ENCODE measurements around the gene SPTBN2.

The SPTBN2 gene

DNA sequence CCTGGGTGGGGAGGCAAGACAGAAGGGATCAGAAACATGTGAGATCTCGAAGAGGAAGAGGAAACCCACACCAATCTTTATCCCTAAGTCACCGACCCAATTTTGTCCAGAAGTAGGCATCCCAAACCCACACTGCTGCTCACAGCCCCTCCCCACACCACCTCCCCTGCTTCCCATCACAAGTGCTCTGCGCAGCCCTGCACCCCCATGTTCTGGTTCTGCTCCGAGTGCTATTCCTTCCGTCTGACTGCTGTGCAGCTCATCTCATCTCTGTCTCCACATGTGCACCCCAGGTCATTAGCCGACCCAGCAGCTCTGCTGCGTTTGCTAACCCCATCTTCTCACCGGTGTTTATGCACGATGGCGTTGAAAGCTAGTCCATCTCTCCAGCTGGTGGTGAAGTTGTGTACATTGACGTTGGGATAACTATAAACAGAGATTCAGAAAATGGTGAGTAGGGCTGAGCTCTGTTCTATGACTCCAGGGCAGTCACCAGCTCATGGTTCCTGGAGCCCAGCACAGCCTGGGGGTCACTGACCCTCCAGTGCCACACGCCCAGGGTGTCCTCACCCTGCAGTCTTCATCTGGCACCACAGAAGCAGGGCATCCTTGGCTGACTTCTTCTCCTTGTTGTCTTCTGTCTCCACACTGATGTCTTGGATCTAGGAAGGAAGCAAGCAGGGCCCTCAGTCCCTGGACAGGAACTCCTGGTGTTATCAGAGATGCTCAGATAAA lies 15.1 kb downstream of the SPTBN2 start:
- Histone ChIP-seq H4K8ac (ENCODE audit: low read depth, low read length) (no peak overlapping the region), H3K9me3 (replicated peaks in 1 of 2; ENCODE audit: control insufficient read depth in 2 of 2, insufficient read depth in 1 of 2, low read depth in 1 of 2, low read length in 2 of 2) (no peaks in the 10 kb centered on the region), H3K36me3 (replicated peaks in 1 of 2; ENCODE audit: control insufficient read depth in 2 of 2, insufficient read depth in 2 of 2, low read length in 2 of 2) (peaks cover 34 to 77% of the 10 kb centered on the region in 2 donors), H3K18ac (ENCODE audit: low read length) (no peak overlapping the region), H3K27ac (replicated peaks; ENCODE audit: low read length) (no peak overlapping the region), H3K4me1 (ENCODE audit: control insufficient read depth in 2 of 2, insufficient read depth in 1 of 2, low read depth in 1 of 2, low read length in 2 of 2) (peaks cover 0 to 10% of the 10 kb centered on the region in 2 donors), H3K9ac (ENCODE audit: low read depth, low read length, poor library complexity) (no peak overlapping the region), H3K4me3 (ENCODE audit: low read length in 2 of 2) (no peak overlapping the region), H2AK5ac (ENCODE audit: low read depth, low read length) (no peak overlapping the region), H2BK5ac (ENCODE audit: low read length) (no peak overlapping the region), H4K91ac (ENCODE audit: low read depth, low read length, poor library complexity) (no peak overlapping the region), H3K79me1 (ENCODE audit: low read depth, low read length) (peaks cover 6% of the 10 kb centered on the region), H2AFZ (ENCODE audit: low read length) (no peak overlapping the region), H3K23ac (ENCODE audit: low read depth, low read length, poor library complexity) (no peak overlapping the region), H3K4ac (ENCODE audit: low read length) (no peak overlapping the region), H2BK120ac (ENCODE audit: low read depth, low read length) (no peak overlapping the region), H3K27me3 (ENCODE audit: control insufficient read depth in 3 of 3, insufficient read depth in 3 of 3, low read depth in 1 of 3, low read length in 3 of 3) (no peaks in the 10 kb centered on the region), H3K14ac (ENCODE audit: low read length) (no peak overlapping the region), H2BK12ac (ENCODE audit: low read length) (no peak overlapping the region), H2BK15ac (ENCODE audit: low read length) (no peak overlapping the region), H3K4me2 (ENCODE audit: insufficient read depth, low read length, poor library complexity, severe bottlenecking) (no peak overlapping the region)
- no CpG with 5 or more reads among the region's 12 CpGs for WGBS, 2 donors (ENCODE audit: extremely low coverage in 2 of 2, insufficient read length in 2 of 2, insufficient replicate concordance in 1 of 2)
- no peak for DNase-seq (ENCODE audit: low spot score)

GRCh38 chr11:66710384-66710930 lies 18.6 kb downstream of the SPTBN2 start:
- Histone ChIP-seq H2AFZ (ENCODE audit: low read length) (no peak overlapping the region), H3K9me3 (replicated peaks in 1 of 2; ENCODE audit: control insufficient read depth in 2 of 2, insufficient read depth in 1 of 2, low read depth in 1 of 2, low read length in 2 of 2) (no peaks in the 10 kb centered on the region), H3K9ac (ENCODE audit: low read depth, low read length, poor library complexity) (no peak overlapping the region), H2BK15ac (ENCODE audit: low read length) (no peak overlapping the region), H2BK12ac (ENCODE audit: low read length) (no peak overlapping the region), H4K91ac (ENCODE audit: low read depth, low read length, poor library complexity) (no peak overlapping the region), H3K4me1 (ENCODE audit: control insufficient read depth in 2 of 2, insufficient read depth in 1 of 2, low read depth in 1 of 2, low read length in 2 of 2) (no peaks in the 10 kb centered on the region), H3K27ac (replicated peaks; ENCODE audit: low read length) (no peak overlapping the region), H3K79me1 (ENCODE audit: low read depth, low read length) (peaks cover 2% of the 10 kb centered on the region), H4K8ac (ENCODE audit: low read depth, low read length) (peak overlapping the region; percentile 32), H3K27me3 (ENCODE audit: control insufficient read depth in 3 of 3, insufficient read depth in 3 of 3, low read depth in 1 of 3, low read length in 3 of 3) (no peaks in the 10 kb centered on the region), H2AK5ac (ENCODE audit: low read depth, low read length) (no peak overlapping the region), H3K4me2 (ENCODE audit: insufficient read depth, low read length, poor library complexity, severe bottlenecking) (no peak overlapping the region), H2BK5ac (ENCODE audit: low read length) (no peak overlapping the region), H3K23ac (ENCODE audit: low read depth, low read length, poor library complexity) (no peak overlapping the region), H3K4ac (ENCODE audit: low read length) (no peak overlapping the region), H2BK120ac (ENCODE audit: low read depth, low read length) (no peak overlapping the region), H3K4me3 (ENCODE audit: low read length in 2 of 2) (no peak overlapping the region), H3K36me3 (replicated peaks in 1 of 2; ENCODE audit: control insufficient read depth in 2 of 2, insufficient read depth in 2 of 2, low read length in 2 of 2) (peaks cover 47 to 87% of the 10 kb centered on the region in 2 donors), H3K14ac (ENCODE audit: low read length) (no peak overlapping the region), H3K18ac (ENCODE audit: low read length) (no peak overlapping the region)
- no peak for DNase-seq (ENCODE audit: low spot score)
- WGBS, 2 donors (ENCODE audit: extremely low coverage in 2 of 2, insufficient read length in 2 of 2, insufficient replicate concordance in 1 of 2): no CpG with 5 or more reads among the region's 15 CpGs

DNA sequence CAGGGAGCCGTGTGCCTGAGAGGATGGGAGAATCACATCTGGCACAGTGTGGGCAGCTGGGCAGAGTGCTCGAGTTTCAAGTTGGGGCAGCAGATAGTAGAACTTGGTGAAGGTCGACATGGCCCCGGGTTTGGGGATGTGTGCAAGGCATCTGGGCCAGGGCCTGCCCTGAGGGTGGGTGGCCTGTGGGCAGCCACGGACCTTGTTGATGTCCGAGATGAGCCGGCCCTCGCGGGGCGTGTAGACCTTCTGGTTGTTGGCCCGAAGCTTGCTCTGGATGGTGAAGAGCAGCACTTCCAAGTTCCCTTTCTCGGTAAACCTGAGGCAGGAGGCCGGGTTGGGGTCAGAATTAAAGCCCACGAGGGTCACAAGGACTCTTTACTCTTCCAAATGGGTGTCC lies 20.3 kb downstream of the SPTBN2 start:
- no peak overlapping the region for H3K18ac ChIP-seq (ENCODE audit: low read length)
- H2BK5ac ChIP-seq (ENCODE audit: low read length): no peak overlapping the region
- no peak overlapping the region for H4K91ac ChIP-seq (ENCODE audit: low read depth, low read length, poor library complexity)
- no peak overlapping the region for H2AFZ ChIP-seq (ENCODE audit: low read length)
- no peak for DNase-seq (ENCODE audit: low spot score)
- peaks cover 2% of the 10 kb centered on the region for H3K79me1 ChIP-seq (ENCODE audit: low read depth, low read length)
- H4K8ac ChIP-seq (ENCODE audit: low read depth, low read length): no peak overlapping the region
- no peak overlapping the region for H2BK15ac ChIP-seq (ENCODE audit: low read length)
- no peaks in the 10 kb centered on the region for H3K4me1 ChIP-seq (ENCODE audit: control insufficient read depth in 2 of 2, insufficient read depth in 1 of 2, low read depth in 1 of 2, low read length in 2 of 2)
- WGBS, 2 donors (ENCODE audit: extremely low coverage in 2 of 2, insufficient read length in 2 of 2, insufficient replicate concordance in 1 of 2): no CpG with 5 or more reads among the region's 14 CpGs
- no peak overlapping the region for H3K4ac ChIP-seq (ENCODE audit: low read length)
- no peak overlapping the region for H3K4me2 ChIP-seq (ENCODE audit: insufficient read depth, low read length, poor library complexity, severe bottlenecking)
- H3K23ac ChIP-seq (ENCODE audit: low read depth, low read length, poor library complexity): peak overlapping the region; percentile 55
- H3K14ac ChIP-seq (ENCODE audit: low read length): no peak overlapping the region
- peaks cover 36 to 83% of the 10 kb centered on the region in 2 donors for H3K36me3 ChIP-seq (replicated peaks in 1 of 2; ENCODE audit: control insufficient read depth in 2 of 2, insufficient read depth in 2 of 2, low read length in 2 of 2)
- H3K9ac ChIP-seq (ENCODE audit: low read depth, low read length, poor library complexity): no peak overlapping the region
- no peaks in the 10 kb centered on the region for H3K27me3 ChIP-seq (ENCODE audit: control insufficient read depth in 3 of 3, insufficient read depth in 3 of 3, low read depth in 1 of 3, low read length in 3 of 3)
- no peak overlapping the region for H3K4me3 ChIP-seq (ENCODE audit: low read length in 2 of 2)
- H2BK12ac ChIP-seq (ENCODE audit: low read length): no peak overlapping the region
- no peak overlapping the region for H2BK120ac ChIP-seq (ENCODE audit: low read depth, low read length)
- no peak overlapping the region for H2AK5ac ChIP-seq (ENCODE audit: low read depth, low read length)
- H3K27ac ChIP-seq (replicated peaks; ENCODE audit: low read length): no peak overlapping the region
- H3K9me3 ChIP-seq (replicated peaks in 1 of 2; ENCODE audit: control insufficient read depth in 2 of 2, insufficient read depth in 1 of 2, low read depth in 1 of 2, low read length in 2 of 2): no peaks in the 10 kb centered on the region

DNA sequence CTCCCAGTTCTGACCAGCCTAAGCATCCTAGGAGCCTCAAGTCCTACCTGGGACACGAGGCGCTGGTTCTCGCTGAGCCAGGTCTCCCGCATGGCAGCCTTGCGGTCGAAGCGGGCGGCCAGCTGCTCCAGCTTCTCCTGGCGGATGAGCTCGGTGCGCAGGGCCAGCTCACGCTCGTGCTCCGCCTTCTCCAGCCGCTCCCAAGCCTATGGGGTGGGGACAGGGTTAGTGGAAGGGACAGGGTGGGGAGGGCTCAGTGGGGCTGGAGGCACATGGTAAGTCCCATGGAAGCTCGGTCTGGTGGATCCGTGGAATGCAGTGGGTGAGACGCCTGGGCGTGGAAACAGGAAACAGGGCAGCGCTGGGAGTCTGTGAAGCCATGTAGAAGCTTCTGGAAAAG lies 20.9 kb downstream of the SPTBN2 start:
- Histone ChIP-seq H2AFZ (ENCODE audit: low read length) (no peak overlapping the region), H3K27me3 (ENCODE audit: control insufficient read depth in 3 of 3, insufficient read depth in 3 of 3, low read depth in 1 of 3, low read length in 3 of 3) (no peaks in the 10 kb centered on the region), H3K9me3 (replicated peaks in 1 of 2; ENCODE audit: control insufficient read depth in 2 of 2, insufficient read depth in 1 of 2, low read depth in 1 of 2, low read length in 2 of 2) (no peaks in the 10 kb centered on the region), H2BK120ac (ENCODE audit: low read depth, low read length) (no peak overlapping the region), H3K4ac (ENCODE audit: low read length) (no peak overlapping the region), H2BK5ac (ENCODE audit: low read length) (peak overlapping the region; percentile 60), H2AK5ac (ENCODE audit: low read depth, low read length) (no peak overlapping the region), H3K36me3 (replicated peaks in 1 of 2; ENCODE audit: control insufficient read depth in 2 of 2, insufficient read depth in 2 of 2, low read length in 2 of 2) (peaks cover 32 to 77% of the 10 kb centered on the region in 2 donors), H3K79me1 (ENCODE audit: low read depth, low read length) (peaks cover 2% of the 10 kb centered on the region), H2BK15ac (ENCODE audit: low read length) (no peak overlapping the region), H3K4me1 (ENCODE audit: control insufficient read depth in 2 of 2, insufficient read depth in 1 of 2, low read depth in 1 of 2, low read length in 2 of 2) (no peaks in the 10 kb centered on the region), H3K4me2 (ENCODE audit: insufficient read depth, low read length, poor library complexity, severe bottlenecking) (no peak overlapping the region), H4K8ac (ENCODE audit: low read depth, low read length) (no peak overlapping the region), H3K9ac (ENCODE audit: low read depth, low read length, poor library complexity) (no peak overlapping the region), H2BK12ac (ENCODE audit: low read length) (no peak overlapping the region), H3K23ac (ENCODE audit: low read depth, low read length, poor library complexity) (no peak overlapping the region), H4K91ac (ENCODE audit: low read depth, low read length, poor library complexity) (no peak overlapping the region), H3K27ac (replicated peaks; ENCODE audit: low read length) (no peak overlapping the region), H3K18ac (ENCODE audit: low read length) (no peak overlapping the region), H3K14ac (ENCODE audit: low read length) (no peak overlapping the region), H3K4me3 (ENCODE audit: low read length in 2 of 2) (no peak overlapping the region)
- DNase-seq (ENCODE audit: low spot score): no peak
- WGBS, 2 donors (ENCODE audit: extremely low coverage in 2 of 2, insufficient read length in 2 of 2, insufficient replicate concordance in 1 of 2): no CpG with 5 or more reads among the region's 20 CpGs

Measured in neuronal stem cell (in vitro differentiated cells).